Right lobe of liver (tissue), 6 donors: Measurements from ENCODE around the gene EVC. TPM values are rescaled to one million over a fixed set of nuclear protein-coding genes. Genes with fewer than 3 reads are reported as not detected.
A peak's percentile ranks its signal among the peaks of the same experiment; 100 is the strongest.

Experiments used
- ATAC-seq, 4 donors: fragments of 200-7000 bp; cut with Tn5 transposase; one replicate each; pipeline ENCODE4 v1.9.1; 2020; ENCODE audit warnings: mild to moderate bottlenecking in 4 of 4, moderate library complexity in 4 of 4
- DNase-seq, 3 donors: peaks; one replicate each; pipeline ENCODE4 v3.0.0-alpha.2; 2020
- H3K27ac ChIP-seq, 3 donors: fragments of 200-600 bp; one replicate each; pipeline ENCODE4 v1.8.0; 2022
- H3K27me3 ChIP-seq, 2 donors: fragments of 200-600 bp; one replicate each; pipeline ENCODE4 v1.8.0; 2022
- H3K36me3 ChIP-seq, 4 donors: fragments of 200-600 bp; sonication (generic) in 1 of 4; one replicate each; pipeline versions ENCODE4 v1.5.1 to v1.8.0; 2017 to 2022; ENCODE audit warnings: control low read depth in 1 of 4
- H3K4me1 ChIP-seq, 4 donors: fragments of 200-600 bp; sonication (generic) in 1 of 4; one replicate each; pipeline versions ENCODE4 v1.5.1 to v1.8.0; 2017 to 2022; ENCODE audit warnings: control low read depth in 1 of 4
- H3K4me3 ChIP-seq, 3 donors: fragments of 200-600 bp; one replicate each; pipeline ENCODE4 v1.8.0; 2022
- H3K9me3 ChIP-seq, 4 donors: fragments of 200-600 bp; sonication (generic) in 1 of 4; one replicate each; pipeline versions ENCODE4 v1.5.1 to v1.8.0; 2017 to 2022; ENCODE audit warnings: control low read depth in 1 of 4
- POLR2A ChIP-seq: fragments of 450-650 bp; IDR thresholded peaks from one replicate; pipeline ENCODE4 v1.6.1; 2017; ENCODE audit warnings: antibody characterized with exemption, mild to moderate bottlenecking
- WGBS: methylation state at CpG from one replicate; pipeline ENCODE4 v1.1.6; 2018; ENCODE audit warnings: low coverage, low lambda C conversion rate; ENCODE audit not compliant: insufficient coverage; ENCODE audit errors: missing lambda C conversion rate; 5-methylcytosine and 5-hydroxymethylcytosine counted together
- intact Hi-C, 2 donors: fragments of 100-400 bp; cut with DNase I; formaldehyde crosslinking; loops; one replicate each; pipeline versions ENCODE4 v1.11.2 to v1.14.1; 2022
- total RNA-seq, 6 experiments: library from RNA; depleted of rRNA in 2 of 6; stranded (reverse); fragments of >200 nt in 2 of 6; fragmentation: NEBNext Ultra II Directional in 3 of 6; extraction: Animal tissue kit (Norgen Biotek cat#: 25700) in 3 of 6; gene quantifications; one replicate each; pipeline versions ENCODE4 v1.1.0 to v1.2.4, GENCODE V29; 2016 to 2023
- TF ChIP-seq, protein P1 (sequence below), 4 donors: fragments of 200-600 bp in 3 of 4; fragments of 450-650 bp in 1 of 4; IDR thresholded peaks; one replicate each; pipeline versions ENCODE4 v1.5.1 to v1.8.0; 2016 to 2022; ENCODE audit warnings: antibody characterized with exemption in 4 of 4, mild to moderate bottlenecking in 2 of 4
- donor health status: DM: no; HTN: yes; CAD: no.
- donor health status: DM: no; HTN: no; CAD: no.
- donor health status: DM: no; HTN: no; CAD: no.
- donor health status: DM: no; HTN: yes; CAD: no.
- donor health status: DM: no; HTN: yes; CAD: no.

The EVC gene
- total RNA-seq, 6 experiments from 2014 or later = 2.6 to 6.5 (median 3.2) TPM

DNA sequence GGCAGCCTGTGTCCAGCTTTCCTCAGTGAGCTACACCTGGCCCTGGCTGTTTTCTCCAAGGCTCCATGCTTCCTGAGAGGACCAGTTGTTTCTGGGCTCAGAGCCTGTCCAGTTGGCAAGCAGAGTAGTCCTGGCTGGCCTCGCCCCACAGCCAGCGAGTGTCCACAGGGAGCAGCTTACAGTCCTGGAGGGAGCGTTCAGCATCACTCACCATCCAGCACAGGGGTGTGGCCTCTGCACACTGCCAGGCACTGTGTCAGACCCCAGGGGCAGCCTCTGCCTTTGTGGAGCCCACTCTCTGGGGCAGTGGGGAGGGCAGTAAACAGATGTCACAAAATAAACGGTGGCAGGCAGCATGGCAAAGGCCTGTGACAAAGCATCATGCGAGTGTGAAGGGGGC, 23.9 kb downstream of the EVC start:
- ATAC-seq = peak in 2 of 4 donors; percentile 29 to 34

GRCh38 chr4:5735463-5735862, 24.5 kb downstream of the EVC start:
- ATAC-seq (no peak), DNase-seq (no peak)
- H3K9me3 ChIP-seq = no peaks in the 10 kb centered on the region
- no peak overlapping the region for H3K27ac ChIP-seq
- H3K27me3 ChIP-seq = no peaks in the 10 kb centered on the region
- no peaks in the 10 kb centered on the region for H3K36me3 ChIP-seq
- H3K4me3 ChIP-seq = no peak overlapping the region
- TF ChIP-seq POLR2A = no peak
- TF ChIP-seq, protein P1, sequence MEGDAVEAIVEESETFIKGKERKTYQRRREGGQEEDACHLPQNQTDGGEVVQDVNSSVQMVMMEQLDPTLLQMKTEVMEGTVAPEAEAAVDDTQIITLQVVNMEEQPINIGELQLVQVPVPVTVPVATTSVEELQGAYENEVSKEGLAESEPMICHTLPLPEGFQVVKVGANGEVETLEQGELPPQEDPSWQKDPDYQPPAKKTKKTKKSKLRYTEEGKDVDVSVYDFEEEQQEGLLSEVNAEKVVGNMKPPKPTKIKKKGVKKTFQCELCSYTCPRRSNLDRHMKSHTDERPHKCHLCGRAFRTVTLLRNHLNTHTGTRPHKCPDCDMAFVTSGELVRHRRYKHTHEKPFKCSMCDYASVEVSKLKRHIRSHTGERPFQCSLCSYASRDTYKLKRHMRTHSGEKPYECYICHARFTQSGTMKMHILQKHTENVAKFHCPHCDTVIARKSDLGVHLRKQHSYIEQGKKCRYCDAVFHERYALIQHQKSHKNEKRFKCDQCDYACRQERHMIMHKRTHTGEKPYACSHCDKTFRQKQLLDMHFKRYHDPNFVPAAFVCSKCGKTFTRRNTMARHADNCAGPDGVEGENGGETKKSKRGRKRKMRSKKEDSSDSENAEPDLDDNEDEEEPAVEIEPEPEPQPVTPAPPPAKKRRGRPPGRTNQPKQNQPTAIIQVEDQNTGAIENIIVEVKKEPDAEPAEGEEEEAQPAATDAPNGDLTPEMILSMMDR (IDR thresholded peaks at IDR 0.05) = no peak
- intact Hi-C loops = no loop called here
- no peaks in the 10 kb centered on the region for H3K4me1 ChIP-seq
- 57% methylated on average over 2 of the region's 3 CpGs for WGBS

More for the DNA sequence above, 23.9 kb downstream of the EVC start:
- no peak overlapping the region for H3K27ac ChIP-seq
- no peaks in the 10 kb centered on the region for H3K27me3 ChIP-seq
- no peak for DNase-seq
- H3K4me3 ChIP-seq = no peak overlapping the region
- intact Hi-C loops = no loop called here
- no peaks in the 10 kb centered on the region for H3K36me3 ChIP-seq
- no peaks in the 10 kb centered on the region for H3K9me3 ChIP-seq
- WGBS = 83% methylated on average over 1 of the region's 5 CpGs
- no peaks in the 10 kb centered on the region for H3K4me1 ChIP-seq
- no peak for TF ChIP-seq POLR2A
- TF ChIP-seq, protein P1 (IDR thresholded peaks at IDR 0.05) = no peak

DNA sequence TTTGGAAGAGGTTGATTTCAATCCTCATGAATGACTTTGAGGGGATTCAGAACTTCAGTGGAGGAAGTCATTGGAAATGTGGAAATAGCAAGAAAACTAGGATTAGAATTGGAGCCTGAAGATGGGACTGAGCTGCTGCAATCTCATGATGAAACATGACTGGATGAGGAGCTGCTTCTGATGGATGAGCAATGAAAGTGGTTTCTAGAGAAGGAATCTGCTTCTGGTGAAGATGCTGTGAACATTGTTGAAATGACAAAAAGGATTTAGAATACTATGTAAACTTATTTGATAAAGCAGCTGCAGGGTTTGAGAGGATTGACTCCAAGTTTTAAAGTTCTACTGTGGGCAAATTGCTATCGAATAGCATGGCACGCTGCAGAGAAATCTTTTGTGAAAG, 27.1 kb downstream of the EVC start:
- Histone ChIP-seq H3K4me3 (no peak overlapping the region), H3K27me3 (no peaks in the 10 kb centered on the region), H3K36me3 (no peaks in the 10 kb centered on the region), H3K27ac (no peak overlapping the region), H3K4me1 (no peaks in the 10 kb centered on the region), H3K9me3 (no peaks in the 10 kb centered on the region)
- no peak for ATAC-seq
- TF ChIP-seq POLR2A = no peak
- intact Hi-C loops = no loop called here
- no CpG with 5 or more reads among the region's 2 CpGs for WGBS
- no peak for DNase-seq

GRCh38 chr4:5742388-5742787, 31.4 kb downstream of the EVC start:
- Histone ChIP-seq H3K4me1 (no peaks in the 10 kb centered on the region), H3K9me3 (no peaks in the 10 kb centered on the region), H3K27ac (no peak overlapping the region), H3K36me3 (no peaks in the 10 kb centered on the region), H3K27me3 (no peaks in the 10 kb centered on the region), H3K4me3 (no peak overlapping the region)
- no peak for TF ChIP-seq POLR2A
- TF ChIP-seq, protein P1 (IDR thresholded peaks at IDR 0.05) = no peak
- no peak for DNase-seq
- 72% methylated on average over 2 of the region's 2 CpGs for WGBS
- intact Hi-C loops = no loop called here
- no peak for ATAC-seq

DNA sequence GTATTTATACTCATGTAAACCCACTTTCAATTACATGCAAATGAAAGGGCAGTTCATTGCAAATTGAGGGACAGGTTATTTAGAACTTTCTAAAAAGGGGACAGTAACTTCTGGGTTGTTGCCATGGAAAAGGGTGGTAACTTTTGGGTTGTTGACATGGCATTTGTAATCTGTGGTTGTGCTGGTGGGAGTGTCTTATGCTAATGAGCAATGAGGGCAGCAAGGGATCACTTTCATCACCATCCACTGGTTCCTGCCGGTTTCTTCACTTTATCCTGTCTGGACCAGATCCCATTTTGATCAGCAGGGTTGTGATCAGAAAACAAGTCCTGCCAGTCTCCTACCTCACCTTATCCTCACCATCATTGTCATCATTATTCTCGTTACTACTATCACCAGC, 32.0 kb downstream of the EVC start:
- no peak overlapping the region for H3K27ac ChIP-seq
- no peaks in the 10 kb centered on the region for H3K36me3 ChIP-seq
- WGBS = 47% methylated on average over 2 of the region's 2 CpGs
- H3K9me3 ChIP-seq = no peaks in the 10 kb centered on the region
- no peak for TF ChIP-seq POLR2A
- TF ChIP-seq, protein P1 (IDR thresholded peaks at IDR 0.05) = no peak
- H3K4me1 ChIP-seq = no peaks in the 10 kb centered on the region
- H3K27me3 ChIP-seq = no peaks in the 10 kb centered on the region
- DNase-seq (no peak), ATAC-seq (no peak)
- H3K4me3 ChIP-seq = no peak overlapping the region
- intact Hi-C loops = no loop called here
